Body of pancreas (tissue), 4 donors: Measurements from ENCODE around the gene EXOC3L2. TPM values are rescaled to one million over a fixed set of nuclear protein-coding genes. Genes with fewer than 3 reads are reported as not detected.

Experiments used
- ATAC-seq: fragments of 150-250 bp; one replicate; pipeline ENCODE4 v1.9.1; 2016
- DNase-seq, 4 donors: peaks; one replicate each; pipeline ENCODE4 v3.0.0-alpha.2; 2019
- H3K27ac ChIP-seq, 4 donors: fragments of 200-600 bp; sonication (generic); 1 replicate in 3 of 4; 2 replicates in 1 of 4; pipeline versions ENCODE4 v1.5.1 to v1.6.1; 2016 to 2019; ENCODE audit warnings: mild to moderate bottlenecking in 1 of 4, mixed read lengths in 1 of 4, moderate library complexity in 1 of 4
- H3K27me3 ChIP-seq, 2 donors: fragments of 200-600 bp; sonication (generic); one replicate each; pipeline ENCODE4 v1.6.0; 2016; ENCODE audit warnings: mild to moderate bottlenecking in 1 of 2
- H3K36me3 ChIP-seq, 2 donors: fragments of 200-600 bp; sonication (generic); replicated peaks in 1 of 2; 2 replicates each; pipeline ENCODE4 v1.5.1; 2016; ENCODE audit warnings: low read depth in 2 of 2; ENCODE audit not compliant: insufficient read depth in 1 of 2
- H3K4me1 ChIP-seq: fragments of 200-600 bp; sonication (generic); one replicate; pipeline ENCODE4 v1.6.0; 2016
- H3K4me3 ChIP-seq, 2 donors: fragments of 200-600 bp; sonication (generic); 1 replicate in 1 of 2; 2 replicates in 1 of 2; pipeline ENCODE4 v1.5.1; 2016 to 2019
- H3K9me3 ChIP-seq, 3 donors: fragments of 200-600 bp; sonication (generic); 1 replicate in 2 of 3; 2 replicates in 1 of 3; pipeline ENCODE4 v1.5.1; 2016
- POLR2A ChIP-seq, 3 donors: fragments of 450-650 bp; IDR thresholded peaks; one replicate each; pipeline ENCODE4 v1.6.1; 2016; ENCODE audit warnings: antibody characterized with exemption in 3 of 3, mild to moderate bottlenecking in 2 of 3
- WGBS, 2 donors: methylation state at CpG; one replicate each; pipeline ENCODE4 v1.1.5; 2017; 5-methylcytosine and 5-hydroxymethylcytosine counted together
- intact Hi-C: fragments of 100-400 bp; cut with DNase I; formaldehyde crosslinking; loops from one replicate; pipeline ENCODE4 v1.15.1; 2023
- total RNA-seq, 2 donors: library from RNA; depleted of rRNA; stranded (reverse); fragments of >200 nt; gene quantifications; one replicate each; pipeline ENCODE4 v1.1.0, GENCODE V29; 2016
- TF ChIP-seq, protein P1 (sequence below), 7 experiments: fragments of 450-650 bp in 4 of 7; fragments of 200-600 bp in 3 of 7; sonication (generic) in 3 of 7; IDR thresholded peaks; one replicate each; pipeline ENCODE4 v1.5.1; 2016 to 2019; ENCODE audit warnings: antibody characterized with exemption in 7 of 7

Gene EXOC3L2
- total RNA-seq, 2 donors from 2014 or later = 4.2 to 6.9 TPM

DNA sequence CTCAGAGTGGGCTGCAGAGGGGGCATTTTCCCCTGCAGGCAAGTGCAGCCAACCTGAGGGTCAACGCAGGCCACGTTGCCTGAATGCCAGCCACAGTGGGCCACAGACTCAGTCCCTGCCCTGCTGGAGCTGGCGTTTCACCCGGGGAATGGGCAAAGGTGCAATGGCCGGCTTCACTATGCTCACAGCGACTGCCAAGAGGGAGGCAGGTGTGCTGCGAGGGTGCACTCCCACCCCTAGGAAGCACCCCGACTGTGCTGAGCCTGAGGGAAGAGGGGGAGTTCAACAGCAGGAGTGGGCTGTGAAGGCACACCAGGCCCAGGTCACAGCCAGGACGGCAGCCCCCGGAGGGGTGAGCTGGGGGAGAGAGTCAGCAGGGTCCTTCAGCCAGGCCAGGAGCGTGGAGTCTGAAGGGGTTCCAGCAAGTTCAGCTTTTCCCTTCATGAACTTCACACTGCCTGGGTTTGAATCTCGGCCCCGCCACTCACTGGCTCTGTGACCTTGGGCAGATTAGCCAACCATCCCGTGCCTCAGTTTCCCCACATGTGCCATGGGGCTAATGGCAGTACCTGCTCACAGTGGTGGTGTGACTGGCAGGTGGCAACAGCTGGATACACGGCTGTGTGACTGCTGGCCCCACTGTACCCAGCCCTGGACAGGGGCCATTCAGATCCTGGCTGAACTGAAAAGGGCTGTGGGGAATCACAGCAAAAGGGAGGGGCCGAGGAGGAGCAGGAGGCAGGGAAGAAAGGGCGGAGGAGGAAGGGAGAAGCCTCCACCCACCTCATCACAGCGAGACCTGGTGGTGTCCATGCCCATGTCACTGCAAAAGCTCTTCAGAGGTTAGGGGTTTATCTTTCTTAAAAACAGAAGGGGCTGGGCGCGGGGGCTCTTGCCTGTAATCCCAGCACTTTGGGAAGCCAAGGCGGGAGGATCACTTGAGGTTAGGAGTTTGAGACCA lies 74.8 kb downstream of the EXOC3L2 start:
- no peaks in the 10 kb centered on the region for H3K27me3 ChIP-seq
- H3K4me3 ChIP-seq = no peak overlapping the region
- H3K9me3 ChIP-seq = no peaks in the 10 kb centered on the region
- WGBS, 2 donors = 80 to 88% methylated on average over 16 to 21 of the region's 21 CpGs
- H3K36me3 ChIP-seq = no peaks in the 10 kb centered on the region
- no peak overlapping the region for H3K27ac ChIP-seq
- intact Hi-C loops = no loop called here
- TF ChIP-seq POLR2A (IDR thresholded peaks at IDR 0.05) = no peak
- TF ChIP-seq, protein P1, sequence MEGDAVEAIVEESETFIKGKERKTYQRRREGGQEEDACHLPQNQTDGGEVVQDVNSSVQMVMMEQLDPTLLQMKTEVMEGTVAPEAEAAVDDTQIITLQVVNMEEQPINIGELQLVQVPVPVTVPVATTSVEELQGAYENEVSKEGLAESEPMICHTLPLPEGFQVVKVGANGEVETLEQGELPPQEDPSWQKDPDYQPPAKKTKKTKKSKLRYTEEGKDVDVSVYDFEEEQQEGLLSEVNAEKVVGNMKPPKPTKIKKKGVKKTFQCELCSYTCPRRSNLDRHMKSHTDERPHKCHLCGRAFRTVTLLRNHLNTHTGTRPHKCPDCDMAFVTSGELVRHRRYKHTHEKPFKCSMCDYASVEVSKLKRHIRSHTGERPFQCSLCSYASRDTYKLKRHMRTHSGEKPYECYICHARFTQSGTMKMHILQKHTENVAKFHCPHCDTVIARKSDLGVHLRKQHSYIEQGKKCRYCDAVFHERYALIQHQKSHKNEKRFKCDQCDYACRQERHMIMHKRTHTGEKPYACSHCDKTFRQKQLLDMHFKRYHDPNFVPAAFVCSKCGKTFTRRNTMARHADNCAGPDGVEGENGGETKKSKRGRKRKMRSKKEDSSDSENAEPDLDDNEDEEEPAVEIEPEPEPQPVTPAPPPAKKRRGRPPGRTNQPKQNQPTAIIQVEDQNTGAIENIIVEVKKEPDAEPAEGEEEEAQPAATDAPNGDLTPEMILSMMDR (IDR thresholded peaks at IDR 0.05) = no peak
- ATAC-seq (no peak), DNase-seq (no peak)
- no peaks in the 10 kb centered on the region for H3K4me1 ChIP-seq

DNA sequence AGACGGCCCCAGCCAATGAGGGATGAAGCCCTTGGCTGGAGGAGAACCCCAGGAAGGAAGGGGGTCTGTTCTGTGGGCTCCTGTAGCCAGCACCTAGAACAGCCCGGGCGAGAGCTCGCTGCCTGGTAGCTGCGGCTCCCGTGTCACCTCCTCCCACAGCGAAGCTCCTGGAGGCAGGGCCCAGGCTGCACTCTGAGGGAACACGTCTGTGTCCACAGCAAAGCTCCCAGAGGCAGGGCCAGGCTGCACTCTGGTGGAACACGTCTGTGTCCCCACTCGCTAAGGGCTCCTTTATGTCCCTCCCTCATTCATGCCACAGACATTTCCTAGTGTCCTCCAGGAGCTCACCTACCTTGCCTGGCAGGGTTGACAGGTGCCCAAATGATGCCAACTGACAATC lies 75.6 kb downstream of the EXOC3L2 start:
- 73 to 86% methylated on average over 3 to 7 of the region's 10 CpGs for WGBS, 2 donors
- Histone ChIP-seq H3K27ac (no peak overlapping the region), H3K9me3 (no peaks in the 10 kb centered on the region), H3K4me3 (no peak overlapping the region), H3K36me3 (no peaks in the 10 kb centered on the region), H3K27me3 (no peaks in the 10 kb centered on the region), H3K4me1 (no peaks in the 10 kb centered on the region)
- intact Hi-C loops = no loop called here
- ATAC-seq (no peak), DNase-seq (no peak)
- TF ChIP-seq POLR2A (IDR thresholded peaks at IDR 0.05) = no peak
- TF ChIP-seq, protein P1 (IDR thresholded peaks at IDR 0.05) = no peak

DNA sequence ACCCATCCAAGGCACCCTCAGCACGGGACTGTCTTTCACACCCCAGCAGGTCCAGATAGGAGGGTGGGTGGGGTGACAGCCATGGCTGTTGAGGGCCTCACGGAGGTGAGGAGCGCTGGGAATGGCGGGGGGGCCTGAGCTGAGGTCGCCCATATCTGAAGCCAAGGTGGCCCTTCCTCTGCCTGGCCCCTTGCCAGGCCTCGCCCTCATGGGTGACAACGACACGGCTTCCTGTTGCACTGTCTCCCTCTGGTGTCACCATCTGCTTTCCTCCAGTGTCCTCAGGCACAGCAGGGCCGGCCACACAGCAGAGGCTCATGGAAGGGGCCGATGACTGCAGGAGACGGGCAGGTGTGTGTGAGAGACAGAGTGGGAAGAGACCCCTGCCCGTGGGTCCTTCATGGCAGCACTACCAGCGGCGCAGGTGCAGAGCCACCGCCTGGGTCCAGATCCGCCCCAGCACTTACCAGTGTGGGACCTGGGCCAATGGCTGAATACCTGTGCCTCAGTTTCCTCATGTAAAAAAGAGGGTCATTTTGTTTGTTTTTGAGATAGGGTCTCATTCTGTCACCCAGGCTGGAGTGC lies 76.3 kb downstream of the EXOC3L2 start:
- DNase-seq (no peak), ATAC-seq (no peak)
- Histone ChIP-seq H3K4me3 (no peak overlapping the region), H3K4me1 (no peaks in the 10 kb centered on the region), H3K9me3 (no peaks in the 10 kb centered on the region), H3K27me3 (no peaks in the 10 kb centered on the region), H3K36me3 (no peaks in the 10 kb centered on the region), H3K27ac (no peak overlapping the region)
- intact Hi-C loops = no loop called here
- no peak for TF ChIP-seq POLR2A (IDR thresholded peaks at IDR 0.05)
- TF ChIP-seq, protein P1 (IDR thresholded peaks at IDR 0.05) = no peak
- WGBS, 2 donors = 86 to 88% methylated on average over 8 to 16 of the region's 16 CpGs

DNA sequence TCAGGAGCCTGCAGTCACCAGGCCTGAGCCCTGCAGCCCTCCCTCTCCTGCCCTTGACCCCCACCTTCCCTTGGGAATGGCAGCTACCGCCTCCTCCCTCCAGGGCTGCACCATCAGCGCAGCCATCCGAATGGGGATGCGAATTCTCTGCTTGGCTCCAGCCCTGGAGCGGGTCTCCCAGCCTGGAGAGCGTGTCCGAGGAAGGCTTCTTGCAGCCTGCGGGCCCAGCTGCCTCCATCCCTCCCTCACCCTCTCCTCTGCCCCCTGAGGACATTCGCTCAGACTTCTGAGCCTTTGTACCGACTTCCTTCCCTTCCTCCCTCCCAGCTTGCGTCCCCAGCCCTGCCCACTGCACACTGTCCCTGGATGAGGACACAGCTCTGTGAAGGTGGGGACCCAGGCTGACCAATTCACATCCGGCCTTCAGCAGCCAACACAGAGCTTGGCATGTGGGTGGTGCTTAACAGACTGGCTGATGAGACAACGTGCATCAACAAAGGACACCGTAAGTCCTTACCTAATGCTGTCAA lies 78.4 kb downstream of the EXOC3L2 start:
- TF ChIP-seq, protein P1 (IDR thresholded peaks at IDR 0.05) = no peak
- TF ChIP-seq POLR2A (IDR thresholded peaks at IDR 0.05) = no peak
- ATAC-seq (no peak), DNase-seq (no peak)
- intact Hi-C loops = no loop called here
- Histone ChIP-seq H3K9me3 (no peaks in the 10 kb centered on the region), H3K27me3 (no peaks in the 10 kb centered on the region), H3K36me3 (no peaks in the 10 kb centered on the region), H3K27ac (no peak overlapping the region), H3K4me1 (peaks cover 4% of the 10 kb centered on the region), H3K4me3 (no peak overlapping the region)
- WGBS, 2 donors = 72 to 78% methylated on average over 13 to 14 of the region's 14 CpGs
